Stimulated activated CD8-positive, alpha-beta memory T cell treated with anti-CD3 and anti-CD28 coated beads, Interleukin-15, amount 100 ng/mL, for 4 hours (primary cell): ENCODE measurements around the gene SMYD3.

Experiments used
- DNase-seq, 2 donors: peaks; one replicate each; pipeline ENCODE4 v3.0.0-alpha.2; 2020; ENCODE audit warnings: low read depth in 2 of 2

SMYD3 gene

DNA sequence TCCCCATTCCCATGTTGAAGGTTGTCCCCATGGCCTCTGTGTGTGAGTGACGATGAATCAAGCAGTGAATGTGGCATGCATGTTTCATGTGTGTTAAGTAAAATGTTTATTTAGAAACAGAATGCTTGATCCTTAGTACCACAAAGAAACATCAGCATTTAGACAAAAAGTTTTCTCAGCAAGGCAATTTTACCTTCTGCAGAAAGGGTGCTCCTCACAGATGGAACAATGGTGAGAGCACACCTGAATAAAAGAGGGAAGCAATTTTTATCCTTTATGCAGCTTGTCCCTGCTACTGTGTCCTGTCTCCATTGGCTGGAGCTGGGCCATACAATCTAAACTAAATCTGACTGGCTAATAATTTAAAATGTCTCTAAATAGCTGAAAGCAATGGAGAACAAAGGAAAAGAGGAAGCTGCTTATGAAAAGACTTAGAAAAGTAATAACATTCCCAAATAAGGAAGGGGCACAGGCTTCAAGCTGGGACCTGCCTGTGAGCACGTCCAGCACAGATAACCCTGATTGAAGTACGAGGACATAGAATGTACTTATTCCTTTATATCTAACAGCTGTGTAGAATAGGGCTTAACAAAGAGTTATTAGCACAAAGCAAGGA is 8.4 kb upstream of the SMYD3 start:
- no peak for DNase-seq

GRCh38 chr1:246513619-246514343 is 6.7 kb upstream of the SMYD3 start:
- DNase-seq = no peak

DNA sequence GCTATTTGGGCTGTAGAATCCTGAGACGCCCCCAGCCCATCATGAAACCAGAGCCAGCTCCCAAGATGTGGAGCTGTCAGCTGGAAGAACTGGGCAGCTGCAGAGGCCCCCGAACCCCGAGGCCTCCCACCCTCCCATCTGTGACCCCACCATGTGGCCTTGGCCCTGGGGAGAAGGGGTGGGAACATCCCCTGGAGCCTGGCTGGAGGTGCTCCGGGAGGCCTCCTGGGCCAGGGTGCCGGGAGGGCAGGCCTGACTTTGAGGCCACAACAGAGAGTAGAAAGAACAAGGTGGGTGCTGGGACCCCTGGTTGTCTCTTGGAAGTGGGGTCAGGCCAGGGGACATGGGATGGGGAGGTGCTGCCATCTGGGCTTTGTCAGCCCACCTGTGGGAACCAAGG is 6.0 kb upstream of the SMYD3 start:
- no peak for DNase-seq

DNA sequence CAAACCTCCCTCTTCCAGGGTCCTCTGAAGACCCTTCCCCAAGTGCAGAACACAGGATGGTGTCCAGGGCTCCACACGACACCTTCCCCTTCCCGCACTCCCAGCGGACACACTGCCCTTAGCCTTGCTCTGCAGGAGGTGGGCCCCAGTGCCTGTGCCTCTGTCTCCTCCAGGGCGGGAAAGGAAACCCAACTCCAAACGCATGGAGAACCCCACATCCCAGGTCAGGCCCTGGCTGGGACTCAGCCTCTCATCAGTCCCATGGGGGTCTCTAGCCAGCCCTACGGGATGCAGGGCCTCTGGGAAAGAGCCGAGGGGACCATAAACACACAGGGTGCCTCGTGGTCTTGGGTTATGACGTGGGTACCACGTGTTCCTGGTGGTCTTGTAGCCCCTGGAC is 5.6 kb upstream of the SMYD3 start:
- DNase-seq = no peak

DNA sequence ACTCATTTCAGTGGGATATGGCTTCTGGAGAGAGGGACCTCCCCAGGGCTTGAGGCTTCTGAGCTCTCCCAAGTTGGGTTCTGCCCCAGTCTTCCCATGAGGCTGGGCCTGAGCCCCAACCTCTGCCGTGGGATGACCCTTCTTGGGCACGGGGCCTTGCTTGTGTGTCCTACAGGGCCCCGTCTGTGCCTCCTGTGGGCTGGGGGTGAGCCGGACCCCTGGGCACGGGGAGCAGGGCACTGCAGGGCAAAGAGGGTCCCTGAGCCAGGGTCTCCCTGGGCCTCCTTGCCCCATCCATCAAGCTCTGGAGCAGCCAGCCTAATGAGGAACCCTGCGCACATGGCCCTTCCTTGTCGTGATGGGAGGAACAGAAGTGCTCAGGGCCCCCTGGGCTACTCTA is 5.2 kb upstream of the SMYD3 start:
- no peak for DNase-seq

- no peak for DNase-seq
Measured at GRCh38 chr1:246511203-246511602, 4.1 kb upstream of the SMYD3 start.

- no peak for DNase-seq
Measured at GRCh38 chr1:246510147-246511030, 3.3 kb upstream of the SMYD3 start.

- no peak for DNase-seq
Measured at GRCh38 chr1:246508897-246509688, 2.0 kb upstream of the SMYD3 start.

DNA sequence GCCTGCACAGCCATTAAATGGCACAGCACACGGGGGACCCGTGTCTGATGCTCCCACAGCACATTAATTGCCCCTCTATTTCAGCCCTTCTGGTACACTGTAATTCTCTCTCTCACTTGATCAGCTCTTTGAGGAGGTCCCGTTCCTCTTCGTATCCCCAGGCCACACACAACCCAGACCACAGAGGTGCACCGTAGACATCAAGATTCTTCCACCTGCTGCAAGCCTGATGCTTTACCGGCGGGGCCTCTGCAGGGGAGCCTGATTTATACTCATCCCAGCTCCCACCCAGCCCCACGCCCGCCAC is 759 bp downstream of the SMYD3 start:
- no peak for DNase-seq

- DNase-seq = no peak
Measured at GRCh38 chr1:246503341-246503740, 3.7 kb downstream of the SMYD3 start.

- no peak for DNase-seq
Measured at GRCh38 chr1:246497331-246497915, 9.7 kb downstream of the SMYD3 start.

DNA sequence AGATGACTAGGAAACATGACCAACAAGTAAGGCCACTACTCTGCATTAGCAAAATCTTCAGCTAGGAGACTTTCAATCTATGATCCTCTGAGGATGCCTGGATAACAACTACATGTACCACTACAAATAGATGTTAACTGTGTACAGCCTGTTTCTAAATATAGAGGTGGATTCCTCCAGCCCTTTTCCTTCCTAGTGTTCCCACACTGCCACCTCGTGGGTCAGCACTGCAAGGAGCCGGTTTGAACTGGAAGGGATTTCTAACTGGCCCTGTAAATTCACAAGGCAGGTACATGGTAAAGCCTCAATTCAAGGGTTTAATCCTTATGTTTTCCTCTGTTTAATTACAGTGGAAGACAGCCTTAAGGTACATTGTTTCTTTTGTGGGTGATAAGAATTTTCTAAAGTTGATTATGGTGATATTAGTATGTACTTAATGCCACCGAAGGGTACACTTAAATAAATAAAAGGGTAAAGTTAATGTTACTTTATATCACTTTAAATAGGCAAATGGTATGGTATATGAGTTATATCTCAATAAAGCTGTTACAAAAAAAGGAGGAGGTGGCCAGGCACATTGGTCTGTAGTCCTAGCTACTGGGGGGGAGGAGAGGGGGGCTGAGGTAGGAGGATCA is 14.4 kb downstream of the SMYD3 start:
- DNase-seq = no peak

GRCh38 chr1:246491551-246492053 is 15.5 kb downstream of the SMYD3 start:
- DNase-seq = no peak

- no peak for DNase-seq
Measured at GRCh38 chr1:246488674-246489073, 18.4 kb downstream of the SMYD3 start.

- DNase-seq = no peak
Measured at GRCh38 chr1:246483569-246483933, 23.5 kb downstream of the SMYD3 start.

- DNase-seq = no peak
Measured at GRCh38 chr1:246482805-246483568, 24.1 kb downstream of the SMYD3 start.

- DNase-seq = no peak
Measured at GRCh38 chr1:246479061-246479460, 28.0 kb downstream of the SMYD3 start.

- no peak for DNase-seq
Measured at GRCh38 chr1:246477634-246478033, 29.4 kb downstream of the SMYD3 start.

DNA sequence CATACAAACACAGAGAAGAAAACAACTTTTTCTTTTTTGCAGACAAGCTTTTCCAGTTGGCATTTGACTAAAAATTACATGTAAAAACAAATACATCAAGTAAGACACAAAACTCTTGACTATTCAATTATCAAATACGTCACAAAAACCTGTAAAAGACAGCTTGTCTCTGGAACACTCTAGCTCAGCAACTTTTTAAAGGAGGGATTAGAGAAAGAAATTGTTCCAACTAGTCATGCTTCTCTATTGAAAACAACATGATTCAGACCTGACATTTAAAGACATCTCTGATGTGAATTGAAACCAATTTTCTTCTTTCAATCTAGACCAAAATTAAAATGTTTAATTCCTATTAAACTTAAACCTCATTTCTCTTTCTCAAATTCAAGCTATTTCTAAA is 30.3 kb downstream of the SMYD3 start:
- DNase-seq = no peak

DNA sequence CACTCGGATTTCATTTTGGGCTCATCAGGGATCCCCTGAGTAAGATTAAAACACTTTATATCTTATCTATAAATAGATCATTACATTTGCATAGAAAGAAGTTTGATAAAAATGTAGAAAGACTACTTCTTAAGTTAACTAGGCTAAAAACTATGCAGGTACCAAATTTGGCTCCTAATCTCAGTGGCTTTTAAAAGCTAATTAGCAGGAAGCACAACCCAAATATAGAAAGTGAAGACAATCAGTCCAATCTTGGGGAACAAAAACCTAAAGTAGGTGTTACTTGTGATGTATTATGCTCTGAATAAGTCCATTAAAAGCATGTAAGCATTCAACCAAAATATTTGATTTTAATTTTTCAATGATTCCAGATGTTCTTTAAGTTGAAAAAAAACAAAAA is 35.4 kb downstream of the SMYD3 start:
- no peak for DNase-seq
